ENCODE results near the gene KIN.

KIN gene, protein sequence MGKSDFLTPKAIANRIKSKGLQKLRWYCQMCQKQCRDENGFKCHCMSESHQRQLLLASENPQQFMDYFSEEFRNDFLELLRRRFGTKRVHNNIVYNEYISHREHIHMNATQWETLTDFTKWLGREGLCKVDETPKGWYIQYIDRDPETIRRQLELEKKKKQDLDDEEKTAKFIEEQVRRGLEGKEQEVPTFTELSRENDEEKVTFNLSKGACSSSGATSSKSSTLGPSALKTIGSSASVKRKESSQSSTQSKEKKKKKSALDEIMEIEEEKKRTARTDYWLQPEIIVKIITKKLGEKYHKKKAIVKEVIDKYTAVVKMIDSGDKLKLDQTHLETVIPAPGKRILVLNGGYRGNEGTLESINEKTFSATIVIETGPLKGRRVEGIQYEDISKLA

GRCh38 chr10:7787857-7788638 is at the start of gene KIN, which contains the start of gene ATP5F1C:
TSS of gene KIN (minus strand) at chr10:7787993. CDS start at chr10:7787933, 60 bp downstream.
TSS of gene ATP5F1C (plus strand) at chr10:7788177. CDS start at chr10:7788208, 31 bp downstream.
- peaks cover 40% of the 10 kb centered on the region for H3K4me1 Mint-ChIP-seq (ENCODE audit: low read depth)
- no peaks in the 10 kb centered on the region for H3K27me3 Mint-ChIP-seq (ENCODE audit: low read depth)
- no peak within 1 kb of the TSS for H3K4me3 Mint-ChIP-seq
- no peaks in the 10 kb centered on the region for H3K9me3 Mint-ChIP-seq
- peaks cover 28% of the 10 kb centered on the region for H3K36me3 Mint-ChIP-seq (ENCODE audit: low read depth)
- peak; percentile 97 for DNase-seq (ENCODE audit: low spot score)
- H3K27ac Mint-ChIP-seq, result no peak within 1 kb of the TSS

- DNase-seq (ENCODE audit: low spot score), result no peak
- peaks cover 9% of the 10 kb centered on the region for H3K4me1 Mint-ChIP-seq (ENCODE audit: low read depth)
- no peak overlapping the region for H3K27ac Mint-ChIP-seq
- H3K9me3 Mint-ChIP-seq, result no peaks in the 10 kb centered on the region
- H3K4me3 Mint-ChIP-seq, result no peak overlapping the region
- H3K27me3 Mint-ChIP-seq (ENCODE audit: low read depth), result no peaks in the 10 kb centered on the region
- peaks cover 24% of the 10 kb centered on the region for H3K36me3 Mint-ChIP-seq (ENCODE audit: low read depth)
Observed at GRCh38 chr10:7836571-7836970, 48.8 kb upstream of the KIN start.

GRCh38 chr10:7834262-7834661 is 46.5 kb upstream of the KIN start:
- DNase-seq (ENCODE audit: low spot score), result no peak
- Mint-ChIP-seq H3K27ac (no peak overlapping the region), H3K4me1 (ENCODE audit: low read depth) (peaks cover 8% of the 10 kb centered on the region), H3K9me3 (no peaks in the 10 kb centered on the region), H3K36me3 (ENCODE audit: low read depth) (peaks cover 27% of the 10 kb centered on the region), H3K4me3 (no peak overlapping the region), H3K27me3 (ENCODE audit: low read depth) (no peaks in the 10 kb centered on the region)

GRCh38 chr10:7833210-7833609 is 45.4 kb upstream of the KIN start:
- Mint-ChIP-seq H3K36me3 (ENCODE audit: low read depth) (peaks cover 29% of the 10 kb centered on the region), H3K27ac (no peak overlapping the region), H3K9me3 (no peaks in the 10 kb centered on the region), H3K4me3 (no peak overlapping the region), H3K4me1 (ENCODE audit: low read depth) (peaks cover 8% of the 10 kb centered on the region), H3K27me3 (ENCODE audit: low read depth) (no peaks in the 10 kb centered on the region)
- DNase-seq (ENCODE audit: low spot score), result no peak

GRCh38 chr10:7832060-7832459 is 44.3 kb upstream of the KIN start:
- no peak for DNase-seq (ENCODE audit: low spot score)
- Mint-ChIP-seq H3K4me1 (ENCODE audit: low read depth) (peaks cover 8% of the 10 kb centered on the region), H3K27me3 (ENCODE audit: low read depth) (no peaks in the 10 kb centered on the region), H3K9me3 (no peaks in the 10 kb centered on the region), H3K36me3 (ENCODE audit: low read depth) (peaks cover 30% of the 10 kb centered on the region), H3K4me3 (no peak overlapping the region), H3K27ac (no peak overlapping the region)

GRCh38 chr10:7829289-7829834 is 41.6 kb upstream of the KIN start:
- peaks cover 8% of the 10 kb centered on the region for H3K4me1 Mint-ChIP-seq (ENCODE audit: low read depth)
- no peak overlapping the region for H3K27ac Mint-ChIP-seq
- no peak for DNase-seq (ENCODE audit: low spot score)
- H3K4me3 Mint-ChIP-seq, result no peak overlapping the region
- H3K27me3 Mint-ChIP-seq (ENCODE audit: low read depth), result no peaks in the 10 kb centered on the region
- peaks cover 30% of the 10 kb centered on the region for H3K36me3 Mint-ChIP-seq (ENCODE audit: low read depth)
- H3K9me3 Mint-ChIP-seq, result no peaks in the 10 kb centered on the region

- Mint-ChIP-seq H3K4me1 (ENCODE audit: low read depth) (peaks cover under 1% of the 10 kb centered on the region), H3K27me3 (ENCODE audit: low read depth) (no peaks in the 10 kb centered on the region), H3K4me3 (no peak overlapping the region), H3K9me3 (no peaks in the 10 kb centered on the region), H3K36me3 (ENCODE audit: low read depth) (peaks cover 30% of the 10 kb centered on the region), H3K27ac (no peak overlapping the region)
- no peak for DNase-seq (ENCODE audit: low spot score)
Observed at GRCh38 chr10:7826971-7827370, 39.2 kb upstream of the KIN start.

DNA sequence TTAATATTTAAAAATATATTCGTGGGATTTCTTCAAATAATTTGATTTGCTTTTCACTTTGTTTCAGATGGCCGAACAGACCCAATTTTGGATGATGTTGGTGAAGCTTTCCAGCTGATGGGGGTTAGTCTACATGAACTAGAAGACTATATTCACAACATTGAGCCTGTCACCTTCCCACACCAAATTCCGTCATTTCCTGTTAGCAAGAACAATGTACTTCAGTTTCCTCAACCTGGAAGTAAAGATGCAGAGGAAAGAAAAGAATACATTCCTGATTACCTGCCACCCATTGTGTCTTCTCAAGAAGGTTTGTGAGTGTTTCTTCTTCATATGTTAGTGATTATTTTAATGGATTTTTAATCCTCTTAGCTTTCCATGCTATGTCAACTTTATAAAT is 36.5 kb upstream of the KIN start:
- H3K36me3 Mint-ChIP-seq (ENCODE audit: low read depth), result peaks cover 28% of the 10 kb centered on the region
- no peaks in the 10 kb centered on the region for H3K27me3 Mint-ChIP-seq (ENCODE audit: low read depth)

GRCh38 chr10:7819121-7819460 is 31.3 kb upstream of the KIN start:
- no peaks in the 10 kb centered on the region for H3K9me3 Mint-ChIP-seq
- peak; percentile 29 for DNase-seq (ENCODE audit: low spot score)
- peaks cover 20% of the 10 kb centered on the region for H3K4me1 Mint-ChIP-seq (ENCODE audit: low read depth)
- peaks cover 8% of the 10 kb centered on the region for H3K36me3 Mint-ChIP-seq (ENCODE audit: low read depth)
- peaks cover 17% of the 10 kb centered on the region for H3K27me3 Mint-ChIP-seq (ENCODE audit: low read depth)
- peak overlapping the region; percentile 87 for H3K27ac Mint-ChIP-seq
- peak overlapping the region; percentile 93 for H3K4me3 Mint-ChIP-seq

More for the DNA sequence above, 36.5 kb upstream of the KIN start:
- Mint-ChIP-seq H3K9me3 (no peaks in the 10 kb centered on the region), H3K4me3 (no peak overlapping the region), H3K27ac (no peak overlapping the region), H3K4me1 (ENCODE audit: low read depth) (peaks cover 14% of the 10 kb centered on the region)
- DNase-seq (ENCODE audit: low spot score), result no peak

- Mint-ChIP-seq H3K27me3 (ENCODE audit: low read depth) (peaks cover 19% of the 10 kb centered on the region), H3K4me3 (peak within 1 kb of the TSS; percentile 93), H3K4me1 (ENCODE audit: low read depth) (peaks cover 20% of the 10 kb centered on the region), H3K36me3 (ENCODE audit: low read depth) (peaks cover 8% of the 10 kb centered on the region), H3K9me3 (no peaks in the 10 kb centered on the region), H3K27ac (peak within 1 kb of the TSS; percentile 87)
- DNase-seq (ENCODE audit: low spot score), result peak; percentile 93
Observed at GRCh38 chr10:7818295-7819120, 30.7 kb upstream of the KIN start, which contains the start of gene TAF3. TSS of gene TAF3 (plus strand) at chr10:7818505. CDS start at chr10:7818710, 205 bp downstream.

- Mint-ChIP-seq H3K9me3 (no peaks in the 10 kb centered on the region), H3K4me1 (ENCODE audit: low read depth) (peaks cover 20% of the 10 kb centered on the region), H3K27ac (peak overlapping the region; percentile 87), H3K27me3 (ENCODE audit: low read depth) (peaks cover 21% of the 10 kb centered on the region), H3K36me3 (ENCODE audit: low read depth) (peaks cover 8% of the 10 kb centered on the region), H3K4me3 (peak overlapping the region; percentile 93)
- DNase-seq (ENCODE audit: low spot score), result no peak
Observed at GRCh38 chr10:7817984-7818294, 30.1 kb upstream of the KIN start.

DNA sequence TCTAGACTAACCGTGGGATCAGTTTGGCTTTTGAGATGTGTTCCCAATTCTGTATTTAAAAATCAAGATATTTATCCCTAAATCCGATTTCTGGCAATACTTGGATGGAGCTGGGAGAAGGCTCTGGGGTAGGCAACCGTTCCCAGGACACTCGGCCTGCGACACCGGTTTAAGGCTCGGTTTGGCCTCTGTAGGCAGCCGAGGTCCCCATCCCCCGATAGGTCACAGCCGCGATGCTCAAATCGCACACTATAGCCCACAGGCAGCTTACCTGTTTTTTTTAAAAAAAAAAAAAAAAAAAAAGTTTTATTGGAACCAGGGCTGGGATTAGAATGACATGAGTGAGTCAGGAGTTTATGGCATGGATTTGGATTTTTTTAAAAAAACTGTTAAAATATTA is 29.8 kb upstream of the KIN start:
- Mint-ChIP-seq H3K4me1 (ENCODE audit: low read depth) (peaks cover 20% of the 10 kb centered on the region), H3K27ac (no peak overlapping the region), H3K36me3 (ENCODE audit: low read depth) (peaks cover 8% of the 10 kb centered on the region), H3K4me3 (peak overlapping the region; percentile 93), H3K9me3 (no peaks in the 10 kb centered on the region), H3K27me3 (ENCODE audit: low read depth) (peaks cover 21% of the 10 kb centered on the region)
- no peak for DNase-seq (ENCODE audit: low spot score)

DNA sequence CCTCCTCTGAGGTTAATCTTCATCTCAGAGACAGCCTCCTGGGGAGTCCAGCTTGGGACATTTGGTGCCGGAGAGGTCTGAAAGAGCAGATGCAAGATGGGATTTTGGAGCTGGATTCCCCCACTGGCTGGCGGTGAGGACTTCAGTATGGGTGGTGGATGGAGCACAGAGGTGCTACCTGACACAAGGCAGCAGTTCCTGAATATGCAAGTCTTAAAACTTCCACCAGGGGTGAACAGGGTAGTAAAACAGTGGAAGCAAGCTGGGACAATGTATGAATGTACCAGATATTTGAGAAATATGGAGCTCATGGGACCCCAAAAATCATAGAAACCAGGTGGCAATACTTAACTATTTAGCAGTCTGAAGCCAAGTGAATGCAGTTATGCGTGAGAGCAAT is 25.7 kb upstream of the KIN start:
- DNase-seq (ENCODE audit: low spot score), result no peak
- no peak overlapping the region for H3K4me3 Mint-ChIP-seq
- H3K27me3 Mint-ChIP-seq (ENCODE audit: low read depth), result peaks cover 21% of the 10 kb centered on the region
- peaks cover 4% of the 10 kb centered on the region for H3K4me1 Mint-ChIP-seq (ENCODE audit: low read depth)
- H3K9me3 Mint-ChIP-seq, result no peaks in the 10 kb centered on the region
- no peaks in the 10 kb centered on the region for H3K36me3 Mint-ChIP-seq (ENCODE audit: low read depth)
- no peak overlapping the region for H3K27ac Mint-ChIP-seq

Measured in T-helper 2 cell treated with Interferon-gamma antibody and Interleukin-4, amounts not matched to agents 5 μg/mL and 100 μg/mL, for 36 hours (primary cell).